Effector CD4-positive, alpha-beta T cell (primary cell): ENCODE results near the gene MYOCOS.
"Not testable (repeated sequence)": the region's sequence is repeated elsewhere in the genome, so short reads cannot be mapped to it uniquely, and the experiment has no call there.

ENCODE experiments used
- DNase-seq: peaks from one replicate; pipeline ENCODE4 v3.0.0-alpha.2; 2020
- total RNA-seq: gene quantifications from one replicate; lab custom pipeline; 2026; lab: John Stamatoyannopoulos, UW

Gene MYOCOS, protein sequence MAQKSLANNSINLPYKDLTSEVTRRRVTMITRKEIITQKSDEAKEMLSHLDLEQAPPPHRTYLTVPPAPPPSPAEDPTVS
- total RNA-seq = 2.4 reads per million, percentile 7 among the genes with 10 or more reads in this experiment

DNA sequence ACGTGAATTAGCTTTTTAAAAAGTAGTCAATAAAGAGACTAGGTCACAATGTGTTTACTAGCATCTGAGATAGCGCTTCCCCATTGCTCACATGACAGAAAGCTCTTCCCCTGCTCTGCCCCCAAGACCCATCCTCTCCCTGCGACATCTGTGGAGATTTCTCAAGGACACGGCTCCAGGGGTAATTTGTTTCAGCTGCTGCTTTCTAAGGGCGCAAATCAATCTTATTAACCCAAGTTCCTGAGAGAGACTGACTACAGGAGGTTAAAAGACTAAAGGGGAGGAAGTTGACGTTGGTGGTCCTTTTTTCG is at the start of gene MYOCOS:
Gene MYOCOS, plus strand, starts transcription at position 92 of the 311 bp plus-strand sequence. CDS start 1,641 bp downstream, outside the sequence.
- DNase-seq = no peak

GRCh38 chr1:171576144-171576543 is 45.9 kb upstream of the MYOCOS start:
- DNase-seq = no peak

GRCh38 chr1:171581226-171581625 is 40.8 kb upstream of the MYOCOS start:
- DNase-seq = no peak

DNA sequence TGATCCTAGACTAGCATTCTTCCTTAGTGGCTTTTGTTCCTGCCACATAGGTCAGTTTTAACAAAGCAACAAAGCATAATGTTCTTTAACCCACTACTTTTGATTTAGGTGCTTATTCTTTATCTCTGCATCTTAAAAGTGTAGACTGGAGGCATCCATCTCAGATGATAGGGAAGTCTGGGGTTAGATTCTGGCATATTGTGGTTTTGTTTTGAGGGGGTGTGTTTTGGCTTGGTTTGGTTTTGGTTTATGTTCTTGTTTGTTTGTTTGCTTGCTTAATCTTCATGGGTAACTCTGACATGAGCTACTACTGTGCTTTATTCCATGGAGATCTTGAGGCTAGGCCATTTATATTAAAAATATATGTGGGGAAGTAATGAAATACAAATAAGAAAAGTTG is 40.3 kb upstream of the MYOCOS start:
- no peak for DNase-seq

DNA sequence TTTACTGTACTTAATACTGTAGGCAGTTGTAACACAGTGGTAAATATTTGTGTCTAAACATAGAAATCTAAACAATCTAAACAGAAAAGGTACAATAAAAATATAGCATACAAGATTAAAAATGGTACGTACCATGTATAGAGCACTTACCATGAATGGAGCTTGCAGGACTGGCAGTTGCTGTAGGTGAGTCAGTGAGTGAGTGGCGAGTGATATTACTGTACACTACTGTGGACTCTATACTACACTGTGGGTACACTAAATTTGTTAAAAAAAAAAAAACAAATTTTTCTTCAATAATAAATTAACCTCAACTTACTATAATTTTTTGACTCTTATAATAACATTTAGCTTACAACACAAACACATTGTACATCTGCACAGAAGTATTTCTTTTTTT is 39.5 kb upstream of the MYOCOS start:
- DNase-seq = no peak

DNA sequence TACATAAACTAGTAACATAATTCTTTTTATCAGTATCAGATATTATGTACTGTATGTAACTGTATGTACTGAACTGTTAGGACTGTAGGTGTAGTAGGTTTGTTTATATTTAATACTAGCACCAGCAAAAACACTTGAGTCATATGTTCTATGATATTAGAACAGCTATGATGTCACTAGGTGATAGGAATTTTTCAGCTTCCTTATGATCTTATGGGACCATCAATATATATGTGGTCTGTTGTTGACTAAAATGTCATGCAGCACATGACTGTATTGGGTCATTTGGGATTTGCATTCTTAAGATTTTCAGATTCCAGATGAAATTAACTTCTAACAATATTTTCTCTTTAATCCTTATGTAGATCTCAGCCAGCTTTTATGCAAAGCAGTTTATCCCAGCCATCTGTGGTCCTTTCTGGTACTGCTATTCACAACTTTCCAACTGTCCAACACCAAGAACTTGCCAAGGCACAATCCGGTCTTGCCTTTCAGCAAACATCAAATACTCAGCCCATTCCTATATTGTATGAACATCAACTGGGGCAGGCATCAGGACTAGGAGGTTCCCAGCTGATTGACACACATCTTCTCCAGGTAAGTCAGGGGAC is 38.3 kb upstream of the MYOCOS start:
- no peak for DNase-seq

GRCh38 chr1:171585715-171586114 is 36.3 kb upstream of the MYOCOS start:
- DNase-seq = no peak

- DNase-seq = no peak
Measured at GRCh38 chr1:171588230-171588629, 33.8 kb upstream of the MYOCOS start.

GRCh38 chr1:171590022-171590421 is 32.0 kb upstream of the MYOCOS start:
- DNase-seq = no peak

GRCh38 chr1:171595324-171595723 is 26.7 kb upstream of the MYOCOS start:
- no peak for DNase-seq

- DNase-seq = no peak
Measured at GRCh38 chr1:171596119-171596518, 25.9 kb upstream of the MYOCOS start.

GRCh38 chr1:171596705-171597104 is 25.3 kb upstream of the MYOCOS start:
- DNase-seq = no peak

DNA sequence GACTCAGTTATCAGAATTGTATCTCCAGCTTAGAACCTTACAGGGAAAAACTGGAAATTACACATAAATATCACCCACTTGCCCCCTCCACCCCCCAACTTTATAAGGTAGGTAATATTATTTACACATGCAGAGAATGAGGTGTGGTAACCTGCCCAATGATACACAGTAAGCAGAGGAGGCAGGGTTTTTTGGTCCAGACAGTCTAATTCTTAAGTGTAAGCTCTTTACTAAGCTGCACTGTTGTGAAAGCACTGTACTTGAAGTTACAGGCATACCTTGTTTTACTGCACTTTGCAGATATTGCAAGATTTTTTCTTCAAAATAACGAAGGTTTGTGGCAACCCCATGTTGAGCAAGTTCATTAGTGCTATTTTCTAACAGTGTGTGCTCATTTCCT is 24.8 kb upstream of the MYOCOS start:
- no peak for DNase-seq

DNA sequence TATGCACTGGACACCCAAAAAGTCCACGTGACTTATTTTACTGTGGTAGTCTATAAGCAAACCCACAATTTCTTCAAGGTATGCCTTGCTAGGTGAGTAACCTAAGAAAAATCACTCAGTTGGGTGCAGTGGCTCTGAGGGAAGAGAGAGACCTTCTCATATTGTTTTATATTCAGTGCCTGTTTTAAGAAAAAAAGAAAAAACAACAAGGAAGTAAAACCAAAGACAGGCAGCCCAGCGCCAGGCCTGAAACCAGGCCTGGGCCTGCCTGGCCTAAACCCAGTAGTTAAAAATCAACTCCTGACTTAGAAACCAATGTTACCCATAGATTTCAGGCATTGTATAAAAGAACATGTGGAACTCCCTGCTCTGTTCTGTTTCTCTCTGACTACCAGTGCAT is 21.7 kb upstream of the MYOCOS start:
- DNase-seq = not testable (repeated sequence)

DNA sequence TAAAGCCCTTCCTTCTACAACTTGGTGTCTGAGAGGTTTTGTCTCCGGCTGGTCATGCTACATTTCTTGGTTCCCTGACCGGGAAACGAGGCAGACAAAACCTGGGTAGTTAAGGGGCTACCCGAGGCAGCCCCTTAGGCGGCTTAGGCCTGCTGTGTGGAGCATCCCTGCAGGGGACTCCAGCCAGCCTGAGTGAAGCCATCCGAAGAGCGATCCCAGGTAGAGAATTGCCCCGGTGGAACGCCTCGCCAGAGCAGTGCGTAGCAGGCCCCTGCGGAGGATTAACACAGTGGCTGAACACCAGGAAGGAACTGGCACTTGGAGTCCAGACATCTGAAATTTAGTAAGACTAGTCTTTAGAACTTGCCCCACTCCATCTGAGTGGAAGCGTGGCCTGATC is 21.2 kb upstream of the MYOCOS start:
- DNase-seq = no peak

GRCh38 chr1:171603042-171603441 is 19.0 kb upstream of the MYOCOS start:
- DNase-seq = not testable (repeated sequence)

GRCh38 chr1:171606402-171606941 is 15.6 kb upstream of the MYOCOS start:
- no peak for DNase-seq

GRCh38 chr1:171610385-171610784 is 11.7 kb upstream of the MYOCOS start:
- no peak for DNase-seq

- no peak for DNase-seq
Measured at GRCh38 chr1:171611306-171611705, 10.7 kb upstream of the MYOCOS start.

DNA sequence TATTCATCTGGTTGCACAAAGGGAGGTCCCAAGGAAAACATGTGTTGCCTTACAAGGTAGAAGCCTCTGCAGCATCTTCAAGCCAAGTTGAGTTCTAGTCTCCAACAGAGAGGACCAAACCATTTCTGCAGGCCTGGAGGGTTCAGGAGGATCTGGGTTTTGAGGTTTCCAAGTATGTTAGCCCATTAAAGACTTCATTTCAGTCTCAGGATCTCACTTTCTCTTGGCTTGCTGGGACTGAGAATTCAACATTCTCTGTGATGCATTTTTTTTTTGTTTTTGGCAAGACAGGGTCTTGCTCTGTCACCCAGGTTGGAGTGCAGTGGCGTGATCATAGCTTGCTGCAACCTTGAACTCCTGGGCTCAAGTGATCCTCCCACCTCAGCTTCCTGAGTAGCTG is 8.8 kb upstream of the MYOCOS start:
- no peak for DNase-seq

GRCh38 chr1:171615122-171615906 is 6.7 kb upstream of the MYOCOS start:
- DNase-seq = not testable (repeated sequence)

DNA sequence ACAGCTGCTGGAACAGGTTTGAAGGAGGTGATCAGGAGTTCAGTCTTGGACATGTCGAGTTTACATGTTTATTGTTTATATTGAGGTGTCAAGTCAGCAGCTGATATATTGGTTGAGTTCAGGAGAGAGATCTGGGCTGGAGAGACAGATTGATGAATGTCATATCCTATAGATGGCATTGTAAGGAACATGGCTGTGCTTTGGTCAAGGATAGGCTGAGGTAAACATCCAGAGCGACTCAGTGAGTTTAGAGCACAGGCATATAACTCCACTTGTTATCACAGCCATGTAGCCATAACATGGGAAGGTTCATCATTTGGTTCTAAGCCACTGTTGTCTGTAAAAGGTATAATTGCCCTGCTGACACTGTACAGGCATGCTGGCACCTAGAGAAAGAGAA is 5.5 kb upstream of the MYOCOS start:
- DNase-seq = no peak

- no peak for DNase-seq
Measured at GRCh38 chr1:171623651-171624331, 1.7 kb downstream of the MYOCOS start.

- no peak for DNase-seq
Measured at GRCh38 chr1:171625225-171625624, 3.2 kb downstream of the MYOCOS start.
